H1 (cell line): ENCODE measurements around the gene KRTAP10-4. TPM values are rescaled to one million over a fixed set of nuclear protein-coding genes. Genes with fewer than 3 reads are reported as not detected.
A peak's percentile ranks its signal among the peaks of the same experiment; 100 is the strongest.

Experiments used
- CTCF ChIA-PET: fragments of 300-600 bp; sonication (Branson Sonifier 250); formaldehyde crosslinking; loops from one replicate; lab custom pipeline; 2021; ENCODE audit not compliant: partially characterized antibody; lab: Charles Lee
- POLR2A ChIA-PET: fragments of 300-600 bp; sonication (Branson Sonifier 250); formaldehyde crosslinking; loops from one replicate; lab custom pipeline; 2021; ENCODE audit warnings: inconsistent platforms; ENCODE audit not compliant: partially characterized antibody; lab: Charles Lee
- DNase-seq, 2 experiments: peaks; one replicate each; pipeline versions ENCODE4 v3.0.0 to v3.0.0-alpha.2; 2010 to 2022; ENCODE audit warnings: low spot score in 2 of 2, low read depth in 1 of 2, mixed read lengths in 1 of 2
- FAIRE-seq: peaks from 2 replicates; lab custom pipeline; 2011; peaks lifted over from hg19 to GRCh38; lab: Jason Lieb, UNC
- H2AFZ ChIP-seq: 2 replicates; pipeline ENCODE4 v1.8.1; 2012; ENCODE audit warnings: low read length, inconsistent platforms
- H2AK5ac ChIP-seq: 2 replicates; pipeline ENCODE4 v1.6.1; 2013; ENCODE audit warnings: low read depth, low read length
- H2BK120ac ChIP-seq: replicated peaks from 2 replicates; pipeline ENCODE3; 2013; ENCODE audit warnings: low read depth, low read length, inconsistent platforms
- H2BK12ac ChIP-seq: 2 replicates; pipeline ENCODE4 v1.6.1; 2013; ENCODE audit warnings: low read depth, low read length
- H2BK15ac ChIP-seq: 2 replicates; pipeline ENCODE4 v1.6.1; 2013; ENCODE audit warnings: low read length
- H2BK20ac ChIP-seq: 2 replicates; pipeline ENCODE4 v1.6.1; 2013; ENCODE audit warnings: low read length
- H2BK5ac ChIP-seq: 2 replicates; pipeline ENCODE4 v1.6.1; 2013; ENCODE audit warnings: low read depth, low read length
- H3K14ac ChIP-seq: 2 replicates; pipeline ENCODE4 v1.6.1; 2013; ENCODE audit warnings: inconsistent platforms; ENCODE audit not compliant: insufficient read length
- H3K18ac ChIP-seq: 2 replicates; pipeline ENCODE4 v1.6.1; 2013; ENCODE audit warnings: low read length; ENCODE audit errors: extremely low read depth
- H3K23ac ChIP-seq: 2 replicates; pipeline ENCODE4 v1.6.1; 2013; ENCODE audit warnings: inconsistent platforms; ENCODE audit not compliant: insufficient read length
- H3K23me2 ChIP-seq: 2 replicates; pipeline ENCODE4 v1.6.1; 2013; ENCODE audit warnings: low read depth, low read length
- H3K27ac ChIP-seq: 2 replicates; pipeline ENCODE4 v1.6.1; 2011; ENCODE audit warnings: low read depth, low read length, inconsistent platforms
- H3K27me3 ChIP-seq, 4 experiments: replicated peaks in 1 of 4; 1 replicate in 1 of 4; 2 replicates in 3 of 4; pipeline versions ENCODE4 v1.6.1 to v1.8.1; 2011 to 2013; ENCODE audit warnings: low read length in 3 of 4, mild to moderate bottlenecking in 3 of 4, inconsistent platforms in 2 of 4, mixed read lengths in 2 of 4, moderate library complexity in 1 of 4; ENCODE audit not compliant: control insufficient read depth in 3 of 4, insufficient read depth in 3 of 4; ENCODE audit errors: extremely low read depth in 1 of 4
- H3K36me3 ChIP-seq, 4 experiments: 2 replicates each; pipeline versions ENCODE4 v1.6.1 to v1.8.1; 2011 to 2013; ENCODE audit warnings: mild to moderate bottlenecking in 4 of 4, low read length in 3 of 4, moderate library complexity in 2 of 4, control low read depth in 1 of 4, inconsistent platforms in 1 of 4; ENCODE audit not compliant: insufficient read depth in 4 of 4, control insufficient read depth in 2 of 4
- H3K4ac ChIP-seq: replicated peaks from 2 replicates; pipeline ENCODE3; 2013; ENCODE audit warnings: low read length, low read depth, mixed read lengths, inconsistent platforms; ENCODE audit not compliant: insufficient read length
- H3K4me1 ChIP-seq, 4 experiments: replicated peaks in 1 of 4; 1 replicate in 1 of 4; 2 replicates in 3 of 4; pipeline versions ENCODE4 v1.6.1 to v1.8.1; 2011 to 2013; ENCODE audit warnings: low read length in 3 of 4, inconsistent platforms in 2 of 4, mixed read lengths in 1 of 4; ENCODE audit not compliant: insufficient read depth in 4 of 4, control insufficient read depth in 3 of 4
- H3K4me2 ChIP-seq, 2 experiments: 2 replicates each; pipeline versions ENCODE4 v1.6.1 to v1.8.1; 2011 to 2013; ENCODE audit warnings: low read depth in 2 of 2, low read length in 2 of 2, control low read depth in 1 of 2, inconsistent platforms in 1 of 2, mild to moderate bottlenecking in 1 of 2; ENCODE audit not compliant: insufficient read depth in 1 of 2
- H3K4me3 ChIP-seq, 4 experiments: fragments of 200-600, 300-600 bp in 1 of 4; sonication (generic), shearing (Covaris generic), sonication (Bioruptor Twin) in 1 of 4; 2 replicates each; pipeline versions ENCODE4 v1.5.1 to v1.8.1; 2011 to 2016; ENCODE audit warnings: low read length in 4 of 4, low read depth in 3 of 4, control low read depth in 2 of 4, inconsistent platforms in 2 of 4, mild to moderate bottlenecking in 2 of 4, mixed read lengths in 1 of 4, moderate library complexity in 1 of 4; ENCODE audit not compliant: insufficient read depth in 2 of 4; ENCODE audit errors: extremely low read depth in 1 of 4
- H3K56ac ChIP-seq: replicated peaks from 2 replicates; pipeline ENCODE3; 2013; ENCODE audit warnings: low read depth, mild to moderate bottlenecking, mixed read lengths, low read length, inconsistent platforms; ENCODE audit not compliant: insufficient read length
- H3K79me1 ChIP-seq: 2 replicates; pipeline ENCODE4 v1.6.1; 2013; ENCODE audit warnings: low read depth, low read length, control low read depth
- H3K79me2 ChIP-seq, 2 experiments: 2 replicates each; pipeline versions ENCODE4 v1.6.1 to v1.8.1; 2012 to 2013; ENCODE audit warnings: low read length in 2 of 2, mild to moderate bottlenecking in 2 of 2, inconsistent platforms in 1 of 2; ENCODE audit not compliant: insufficient read depth in 2 of 2, control insufficient read depth in 1 of 2
- H3K9ac ChIP-seq, 4 experiments: replicated peaks in 1 of 4; 1 replicate in 1 of 4; 2 replicates in 3 of 4; pipeline versions ENCODE4 v1.6.1 to v1.8.1; 2011 to 2013; ENCODE audit warnings: low read depth in 3 of 4, low read length in 3 of 4, control low read depth in 2 of 4, mild to moderate bottlenecking in 2 of 4, moderate library complexity in 2 of 4, inconsistent platforms in 1 of 4; ENCODE audit errors: extremely low read depth in 1 of 4
- H3K9me3 ChIP-seq, 2 experiments: 2 replicates each; pipeline versions ENCODE4 v1.6.1 to v1.8.1; 2012 to 2013; ENCODE audit warnings: mild to moderate bottlenecking in 2 of 2, moderate library complexity in 2 of 2, control low read depth in 1 of 2, inconsistent platforms in 1 of 2, low read depth in 1 of 2, low read length in 1 of 2, mixed read lengths in 1 of 2; ENCODE audit not compliant: insufficient read depth in 2 of 2
- H4K20me1 ChIP-seq, 2 experiments: replicated peaks in 1 of 2; 2 replicates each; pipeline versions ENCODE3 to v1.8.1; 2011 to 2013; ENCODE audit warnings: inconsistent platforms in 2 of 2, low read length in 2 of 2, mild to moderate bottlenecking in 1 of 2; ENCODE audit not compliant: insufficient read depth in 2 of 2, control insufficient read depth in 1 of 2
- H4K5ac ChIP-seq: 2 replicates; pipeline ENCODE4 v1.6.1; 2013; ENCODE audit warnings: low read length, low read depth, mixed read lengths, inconsistent platforms; ENCODE audit not compliant: insufficient read length
- H4K8ac ChIP-seq: 2 replicates; pipeline ENCODE4 v1.8.0; 2013; ENCODE audit warnings: mild to moderate bottlenecking, moderate library complexity, low read length, inconsistent platforms; ENCODE audit not compliant: insufficient read depth; ENCODE audit errors: extremely low read depth
- H4K91ac ChIP-seq: replicated peaks from 2 replicates; pipeline ENCODE3; 2013; ENCODE audit warnings: low read length, mixed read lengths, inconsistent platforms; ENCODE audit not compliant: insufficient read length
- BRCA1 ChIP-seq: IDR thresholded peaks from 2 replicates; pipeline ENCODE4 v1.6.1; 2012; ENCODE audit warnings: low read depth, low read length, improper control_type of control experiment
- CBX5 ChIP-seq: fragments of 300-800, 300-1000 bp; sonication (generic); IDR thresholded peaks from 2 replicates; pipeline ENCODE4 v1.7.1; 2016; ENCODE audit warnings: antibody characterized with exemption, low read length, low read depth
- TCF12 ChIP-seq: IDR thresholded peaks from 2 replicates; pipeline ENCODE4 v1.6.1; 2011; ENCODE audit warnings: low read depth, mild to moderate bottlenecking, low read length
- ZNF274 ChIP-seq: IDR thresholded peaks from 2 replicates; pipeline ENCODE4 v1.7.0; 2012; ENCODE audit warnings: low read length, borderline replicate concordance; ENCODE audit errors: extremely low read depth
- WGBS, 2 experiments: shearing (Covaris generic) in 1 of 2; methylation state at CpG; one replicate each; pipeline versions ENCODE4 v1.1.6 to v1.1.7; 2013 to 2015; ENCODE audit warnings: low lambda C conversion rate in 2 of 2, mixed read lengths in 2 of 2, inconsistent platforms in 1 of 2, low coverage in 1 of 2, missing lambda C conversion rate in 1 of 2; ENCODE audit not compliant: insufficient replicate concordance in 2 of 2, insufficient coverage in 1 of 2, insufficient read length in 1 of 2; ENCODE audit errors: extremely low coverage in 1 of 2, missing lambda C conversion rate in 1 of 2; 5-methylcytosine and 5-hydroxymethylcytosine counted together
- polyA plus RNA-seq, 7 experiments: library from polyadenylated mRNA; depleted of rRNA in 3 of 7; stranded (reverse) in 5 of 7; unstranded in 2 of 7; fragments of >200 nt in 5 of 7; fragments of 200-250 nt in 2 of 7; gene quantifications; 1 replicate in 5 of 7; 2 replicates in 1 of 7; 4 replicates in 1 of 7; pipeline versions ENCODE4 v1.2.1 to v1.2.3, GENCODE V29; 2011 to 2013; ENCODE audit warnings: missing spikeins in 2 of 7, mixed read lengths in 2 of 7
- total RNA-seq: library from RNA; stranded (reverse); fragmentation: NEBNext Ultra II Directional; extraction: Animal tissue kit (Norgen Biotek cat#: 25700); gene quantifications from 2 replicates; pipeline ENCODE4 v1.2.1, GENCODE V29; 2021
- TF ChIP-seq, protein P1 (sequence below): IDR thresholded peaks from 2 replicates; pipeline ENCODE4 v1.6.1; 2012; ENCODE audit warnings: inconsistent platforms
- TF ChIP-seq, protein P2 (sequence below): IDR thresholded peaks from 2 replicates; pipeline ENCODE4 v1.6.1; 2012; ENCODE audit warnings: inconsistent platforms

KRTAP10-4 gene
- total and polyA plus RNA-seq, 2 of the 8 experiments (the other 6 are each of a cell fraction or from before 2014, with no cell fraction given), result not detected

- H3K23ac ChIP-seq, result no peak overlapping the region
- no peak overlapping the region for H3K4ac ChIP-seq
- peak overlapping the region; percentile 66; the same call in 1 of the 2 replicates for H2BK20ac ChIP-seq
- no peak overlapping the region for H3K9ac ChIP-seq
- no peak overlapping the region for H2BK120ac ChIP-seq
- no peak overlapping the region for H2AFZ ChIP-seq
- 0 out of 2 replicates have a peak overlapping the region, but pooled peaks have one; percentile 66 for H2BK5ac ChIP-seq
- H3K4me1 ChIP-seq, result peaks cover 8 to 34% (median 18%) of the 10 kb centered on the region in 4 experiments
- H3K36me3 ChIP-seq, result no peaks in the 10 kb centered on the region
- POLR2A ChIA-PET, result interaction anchor here (1.1 to 1.7 kb wide), 2 partner anchors 12 to 35 kb away, joined by 3 to 5 read pairs; no protein-coding TSS in a partner anchor
- H3K9me3 ChIP-seq, result no peaks in the 10 kb centered on the region
- no peaks in the 10 kb centered on the region for H3K27me3 ChIP-seq
- H4K5ac ChIP-seq, result no peak overlapping the region
- TF ChIP-seq, protein P1, sequence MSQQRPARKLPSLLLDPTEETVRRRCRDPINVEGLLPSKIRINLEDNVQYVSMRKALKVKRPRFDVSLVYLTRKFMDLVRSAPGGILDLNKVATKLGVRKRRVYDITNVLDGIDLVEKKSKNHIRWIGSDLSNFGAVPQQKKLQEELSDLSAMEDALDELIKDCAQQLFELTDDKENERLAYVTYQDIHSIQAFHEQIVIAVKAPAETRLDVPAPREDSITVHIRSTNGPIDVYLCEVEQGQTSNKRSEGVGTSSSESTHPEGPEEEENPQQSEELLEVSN, result peak; percentile 82
- TF ChIP-seq TCF12 (no peak), CBX5 (no peak), BRCA1 (no peak), ZNF274 (no peak)
- TF ChIP-seq, protein P2, sequence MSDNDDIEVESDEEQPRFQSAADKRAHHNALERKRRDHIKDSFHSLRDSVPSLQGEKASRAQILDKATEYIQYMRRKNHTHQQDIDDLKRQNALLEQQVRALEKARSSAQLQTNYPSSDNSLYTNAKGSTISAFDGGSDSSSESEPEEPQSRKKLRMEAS, result peak; percentile 91
- TF ChIP-seq, all 59 proteins: peak for 2
- Histone ChIP-seq H3K79me1 (no peaks in the 10 kb centered on the region), H3K56ac (no peak overlapping the region), H2BK15ac (peak overlapping the region; percentile 29; the same call in 1 of the 2 replicates), H3K79me2 (no peaks in the 10 kb centered on the region), H3K4me3 (no peak overlapping the region), H2BK12ac (peak overlapping the region; percentile 95; the same call in 1 of the 2 replicates), H3K18ac (peak overlapping the region; percentile 83), H3K14ac (no peak overlapping the region), H4K8ac (no peak overlapping the region), H4K20me1 (no peaks in the 10 kb centered on the region), H4K91ac (peak overlapping the region; percentile 47), H2AK5ac (peak overlapping the region; percentile 9; the same call in 1 of the 2 replicates), H3K4me2 (no peak overlapping the region), H3K27ac (no peak overlapping the region), H3K23me2 (no peaks in the 10 kb centered on the region)
- DNase-seq (peak in 1 of 2 experiments; percentile 47), FAIRE-seq (no peak)
- 70% methylated on average over 13 of the region's 13 CpGs; no CpG with 5 or more reads in 1 of the 2 experiments for WGBS, 2 experiments
- CTCF ChIA-PET, result interaction anchor here (0.6 to 1.4 kb wide), 2 partner anchors 19 to 21 kb away, joined by 3 read pairs; partner anchors contain the start of gene KRTAP10-4
These were observed 20.8 kb upstream of the KRTAP10-4 start for GRCh38 chr21:44552681-44553080.
